Measurements from ENCODE around the gene ZMYM4. TPM values are rescaled to one million over a fixed set of nuclear protein-coding genes. Genes with fewer than 3 reads are reported as not detected.

Gene ZMYM4
- total and polyA plus RNA-seq, 12 donors, result 6.7 to 37.7 (median 34.1) TPM

GRCh38 chr1:35442734-35443133 lies 174.2 kb downstream of the ZMYM4 start:
- ATAC-seq (peak in 1 of 8 donors; percentile 28), DNase-seq (no peak)
- H3K36me3 ChIP-seq, result peaks cover 0 to 100% (median 61%) of the 10 kb centered on the region in 9 donors
- intact Hi-C loops (cut with DNase I), result loop anchor here in 1 of 10 donors (10.0 kb wide), 1 partner anchor 282 kb away; no protein-coding TSS in a partner anchor
- peak overlapping the region in 1 of 10 donors; percentile 12 for H3K27ac ChIP-seq
- no peak overlapping the region for H3K4me3 ChIP-seq
- no peaks in the 10 kb centered on the region for H3K9me3 ChIP-seq
- H3K27me3 ChIP-seq, result no peaks in the 10 kb centered on the region
- WGBS, 2 donors, result 81 to 87% methylated on average over 4 of the region's 4 CpGs
- TF ChIP-seq CTCF (IDR thresholded peaks at IDR 0.05), result no peak
- peaks cover 0 to 32% (median 0%) of the 10 kb centered on the region in 9 donors for H3K4me1 ChIP-seq

- no peak for TF ChIP-seq CTCF (IDR thresholded peaks at IDR 0.05)
- H3K36me3 ChIP-seq, result peaks cover 0 to 100% (median 67%) of the 10 kb centered on the region in 9 donors
Measured at GRCh38 chr1:35443768-35444518, 175.4 kb downstream of the ZMYM4 start.

GRCh38 chr1:35444519-35444774 lies 175.9 kb downstream of the ZMYM4 start:
- no peak overlapping the region for H3K4me3 ChIP-seq
- no peak for TF ChIP-seq CTCF (IDR thresholded peaks at IDR 0.05)
- DNase-seq, result no peak
- ATAC-seq, result no peak
- H3K4me1 ChIP-seq, result peaks cover 0 to 50% (median 0%) of the 10 kb centered on the region in 9 donors
- intact Hi-C loops (cut with DNase I), result loop anchor here in 1 of 10 donors (10.0 kb wide), 1 partner anchor 280 kb away; no protein-coding TSS in a partner anchor
- H3K27ac ChIP-seq, result no peak overlapping the region
- peaks cover 0 to 100% (median 67%) of the 10 kb centered on the region in 9 donors for H3K36me3 ChIP-seq
- no peaks in the 10 kb centered on the region for H3K27me3 ChIP-seq
- H3K9me3 ChIP-seq, result no peaks in the 10 kb centered on the region

More at GRCh38 chr1:35443768-35444518, 175.4 kb downstream of the ZMYM4 start:
- DNase-seq, result no peak
- intact Hi-C loops (cut with DNase I), result loop anchor here in 1 of 10 donors (10.0 kb wide), 1 partner anchor 281 kb away; no protein-coding TSS in a partner anchor
- H3K27me3 ChIP-seq, result no peaks in the 10 kb centered on the region
- no peak overlapping the region for H3K4me3 ChIP-seq
- 82 to 86% methylated on average over 5 of the region's 5 CpGs for WGBS, 2 donors
- H3K9me3 ChIP-seq, result no peaks in the 10 kb centered on the region
- ATAC-seq, result no peak
- no peak overlapping the region for H3K27ac ChIP-seq
- peaks cover 0 to 44% (median 0%) of the 10 kb centered on the region in 9 donors for H3K4me1 ChIP-seq

- TF ChIP-seq CTCF (IDR thresholded peaks at IDR 0.05), result no peak
- ATAC-seq (no peak), DNase-seq (no peak)
- Histone ChIP-seq H3K27ac (peak overlapping the region in 1 of 10 donors; percentile 64), H3K4me3 (no peak overlapping the region), H3K27me3 (no peaks in the 10 kb centered on the region), H3K9me3 (no peaks in the 10 kb centered on the region), H3K4me1 (peaks cover 3 to 73% (median 16%) of the 10 kb centered on the region in 9 donors), H3K36me3 (peaks cover 0 to 92% (median 54%) of the 10 kb centered on the region in 9 donors)
- intact Hi-C loops (cut with DNase I), result loop anchor here in 3 of 10 donors (5.0 to 10.0 kb wide), 3 partner anchors 115 to 280 kb away; no protein-coding TSS in a partner anchor
Measured at GRCh38 chr1:35447278-35447677, 178.8 kb downstream of the ZMYM4 start.
